Endothelial cell (in vitro differentiated cells): Measurements from ENCODE around the gene DIAPH2. TPM values are rescaled to one million over a fixed set of nuclear protein-coding genes. Genes with fewer than 3 reads are reported as not detected.
A peak's percentile ranks its signal among the peaks of the same experiment; 100 is the strongest.

Experiments used
- DNase-seq: peaks from one replicate; pipeline ENCODE4 v3.0.0; 2021; ENCODE audit warnings: low spot score
- H3K27ac Mint-ChIP-seq: one replicate; pipeline ENCODE4 v1.8.0; 2021; ENCODE audit warnings: mixed read lengths, inconsistent platforms; ENCODE audit not compliant: unreplicated experiment
- H3K27me3 Mint-ChIP-seq: one replicate; pipeline ENCODE4 v1.8.0; 2021; ENCODE audit warnings: mild to moderate bottlenecking, moderate library complexity, mixed read lengths, inconsistent platforms; ENCODE audit not compliant: unreplicated experiment
- H3K36me3 Mint-ChIP-seq: one replicate; pipeline ENCODE4 v1.8.0; 2021; ENCODE audit warnings: mild to moderate bottlenecking, low read depth, mixed read lengths, inconsistent platforms; ENCODE audit not compliant: unreplicated experiment
- H3K4me1 Mint-ChIP-seq: one replicate; pipeline ENCODE4 v1.8.0; 2021; ENCODE audit warnings: mild to moderate bottlenecking, mixed read lengths, inconsistent platforms; ENCODE audit not compliant: unreplicated experiment
- H3K4me3 Mint-ChIP-seq: one replicate; pipeline ENCODE4 v1.8.0; 2021; ENCODE audit warnings: mild to moderate bottlenecking, mixed read lengths, inconsistent platforms; ENCODE audit not compliant: unreplicated experiment
- H3K9me3 Mint-ChIP-seq: one replicate; pipeline ENCODE4 v1.8.0; 2021; ENCODE audit warnings: mixed read lengths, inconsistent platforms; ENCODE audit not compliant: unreplicated experiment
- CTCF ChIP-seq: fragments of 200-600 bp; sonication (generic); IDR thresholded peaks from one replicate; pipeline ENCODE4 v1.5.0; 2021; ENCODE audit warnings: antibody characterized with exemption; ENCODE audit not compliant: unreplicated experiment
- total RNA-seq: library from RNA; stranded (reverse); fragmentation: NEBNext Ultra II Directional; extraction: Animal tissue kit (Norgen Biotek cat#: 25700); gene quantifications from one replicate; pipeline ENCODE4 v1.2.1, GENCODE V29; 2021; ENCODE audit not compliant: unreplicated experiment

DIAPH2 gene
- total RNA-seq, 1 donor from 2014 or later: 45.3 TPM

- no peak for DNase-seq
- no peaks in the 10 kb centered on the region for H3K9me3 Mint-ChIP-seq
- peak overlapping the region; percentile 61 for H3K27ac Mint-ChIP-seq
- peaks cover 4% of the 10 kb centered on the region for H3K4me1 Mint-ChIP-seq
- no peaks in the 10 kb centered on the region for H3K27me3 Mint-ChIP-seq
- no peak overlapping the region for H3K4me3 Mint-ChIP-seq
- H3K36me3 Mint-ChIP-seq: no peaks in the 10 kb centered on the region
- no peak for TF ChIP-seq CTCF
Observed at GRCh38 chrX:97563531-97564133, 879.0 kb downstream of the DIAPH2 start.

- no peak for DNase-seq
- Mint-ChIP-seq H3K4me1 (peaks cover 4% of the 10 kb centered on the region), H3K36me3 (no peaks in the 10 kb centered on the region), H3K4me3 (no peak overlapping the region), H3K27ac (no peak overlapping the region), H3K27me3 (no peaks in the 10 kb centered on the region), H3K9me3 (no peaks in the 10 kb centered on the region)
- TF ChIP-seq CTCF: no peak
Observed at GRCh38 chrX:97564496-97564895, 879.9 kb downstream of the DIAPH2 start.

GRCh38 chrX:97587171-97587570 is 902.5 kb downstream of the DIAPH2 start:
- no peak for TF ChIP-seq CTCF
- no peaks in the 10 kb centered on the region for H3K36me3 Mint-ChIP-seq
- no peaks in the 10 kb centered on the region for H3K4me1 Mint-ChIP-seq
- no peaks in the 10 kb centered on the region for H3K9me3 Mint-ChIP-seq
- no peak for DNase-seq
- no peaks in the 10 kb centered on the region for H3K27me3 Mint-ChIP-seq
- H3K4me3 Mint-ChIP-seq: no peak overlapping the region
- H3K27ac Mint-ChIP-seq: no peak overlapping the region

GRCh38 chrX:97594646-97595224 is 910.1 kb downstream of the DIAPH2 start:
- peaks cover 4% of the 10 kb centered on the region for H3K4me1 Mint-ChIP-seq
- no peak overlapping the region for H3K27ac Mint-ChIP-seq
- no peak overlapping the region for H3K4me3 Mint-ChIP-seq
- no peaks in the 10 kb centered on the region for H3K36me3 Mint-ChIP-seq
- no peak for DNase-seq
- no peaks in the 10 kb centered on the region for H3K9me3 Mint-ChIP-seq
- H3K27me3 Mint-ChIP-seq: no peaks in the 10 kb centered on the region
- no peak for TF ChIP-seq CTCF

- Mint-ChIP-seq H3K4me3 (no peak overlapping the region), H3K4me1 (peaks cover 4% of the 10 kb centered on the region), H3K27me3 (no peaks in the 10 kb centered on the region), H3K9me3 (no peaks in the 10 kb centered on the region), H3K36me3 (no peaks in the 10 kb centered on the region), H3K27ac (peak overlapping the region; percentile 67)
- DNase-seq: no peak
- TF ChIP-seq CTCF: no peak
Observed at GRCh38 chrX:97597954-97598353, 913.3 kb downstream of the DIAPH2 start.
